Activated T-helper 2 cell treated with anti-CD3 and anti-CD28 coated beads, Interferon-gamma antibody, Interleukin-2, Interleukin-4, amounts not matched to agents 10 μg/mL and 5 μg/mL and 100 μg/mL, durations not matched to agents 14 hours and 24 hours and 36 hours (primary cell): ENCODE results near the gene CD244. TPM values are rescaled to one million over a fixed set of nuclear protein-coding genes. Genes with fewer than 3 reads are reported as not detected.

Source experiments
- DNase-seq: peaks from one replicate; pipeline ENCODE4 v3.0.0; 2021; ENCODE audit warnings: low spot score
- H3K27ac Mint-ChIP-seq: one replicate; pipeline ENCODE4 v1.8.0; 2021; ENCODE audit warnings: mixed read lengths
- H3K27me3 Mint-ChIP-seq: one replicate; pipeline ENCODE4 v1.8.0; 2021; ENCODE audit warnings: low read depth, mixed read lengths
- H3K36me3 Mint-ChIP-seq: one replicate; pipeline ENCODE4 v1.8.0; 2021; ENCODE audit warnings: low read depth, mixed read lengths
- H3K4me1 Mint-ChIP-seq: one replicate; pipeline ENCODE4 v1.8.0; 2021; ENCODE audit warnings: low read depth, mixed read lengths
- H3K4me3 Mint-ChIP-seq: one replicate; pipeline ENCODE4 v1.8.0; 2021; ENCODE audit warnings: low read depth, mild to moderate bottlenecking, moderate library complexity, mixed read lengths
- H3K9me3 Mint-ChIP-seq: one replicate; pipeline ENCODE4 v1.8.0; 2021; ENCODE audit warnings: mixed read lengths
- intact Hi-C: fragments of 100-400 bp; cut with micrococcal nuclease; formaldehyde crosslinking; loops from one replicate; pipeline ENCODE4 v1.15.1; 2023
- total RNA-seq: library from RNA; stranded (reverse); gene quantifications from 2 replicates; pipeline ENCODE4 v1.2.3, GENCODE V29; 2022

The CD244 gene
- total RNA-seq, 1 donor from 2014 or later = 0.32 TPM

GRCh38 chr1:160836561-160836960 is 26.1 kb downstream of the CD244 start:
- DNase-seq = no peak
- H3K27ac Mint-ChIP-seq = peak overlapping the region; percentile 78
- no peaks in the 10 kb centered on the region for H3K36me3 Mint-ChIP-seq
- intact Hi-C loops = loop anchor here (2.0 to 10.0 kb wide), 3 partner anchors 36 to 258 kb away; partner anchors contain the start of genes ITLN1 and KLHDC9
- H3K4me3 Mint-ChIP-seq = no peak overlapping the region
- H3K9me3 Mint-ChIP-seq = no peaks in the 10 kb centered on the region
- no peaks in the 10 kb centered on the region for H3K27me3 Mint-ChIP-seq
- H3K4me1 Mint-ChIP-seq = peaks cover 48% of the 10 kb centered on the region

DNA sequence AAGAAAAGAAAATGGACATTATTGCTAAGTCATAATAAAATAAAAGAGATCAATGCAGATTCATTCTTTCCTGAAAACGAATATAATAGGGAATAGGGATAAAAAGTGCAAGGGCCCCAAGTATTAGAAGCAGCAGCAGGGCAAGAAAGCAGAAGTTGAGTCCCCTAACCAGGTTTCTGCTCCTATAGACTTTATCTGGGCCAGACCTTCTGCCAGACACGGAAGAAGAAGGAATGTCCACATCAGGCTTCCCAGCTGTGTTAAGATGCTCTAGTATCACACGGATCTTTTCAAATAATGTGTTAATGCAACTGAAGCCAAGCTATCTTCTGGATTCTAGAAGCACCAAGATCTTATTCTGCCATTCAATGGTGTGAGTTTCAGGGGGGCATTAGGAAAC is 26.9 kb downstream of the CD244 start:
- Mint-ChIP-seq H3K4me1 (peaks cover 48% of the 10 kb centered on the region), H3K27ac (peak overlapping the region; percentile 78), H3K27me3 (no peaks in the 10 kb centered on the region), H3K4me3 (no peak overlapping the region), H3K36me3 (no peaks in the 10 kb centered on the region), H3K9me3 (no peaks in the 10 kb centered on the region)
- intact Hi-C loops = loop anchor here (1.0 to 10.0 kb wide), 5 partner anchors 35 to 259 kb away; partner anchors contain the start of genes ITLN1 and KLHDC9
- no peak for DNase-seq

- Mint-ChIP-seq H3K27me3 (no peaks in the 10 kb centered on the region), H3K36me3 (no peaks in the 10 kb centered on the region), H3K4me3 (no peak overlapping the region), H3K27ac (no peak overlapping the region), H3K9me3 (no peaks in the 10 kb centered on the region), H3K4me1 (peaks cover 46% of the 10 kb centered on the region)
- intact Hi-C loops = loop anchor here (1.0 to 10.0 kb wide), 3 partner anchors 42 to 260 kb away; partner anchors contain the start of gene KLHDC9
- DNase-seq = no peak
Measured at GRCh38 chr1:160834945-160835565, 27.6 kb downstream of the CD244 start.

GRCh38 chr1:160830321-160831153 is 32.1 kb downstream of the CD244 start:
- no peak overlapping the region for H3K27ac Mint-ChIP-seq
- no peaks in the 10 kb centered on the region for H3K27me3 Mint-ChIP-seq
- DNase-seq = peak; percentile 59
- intact Hi-C loops = loop anchor here (1.0 to 10.0 kb wide), 5 partner anchors 53 to 264 kb away; partner anchors contain the start of gene KLHDC9
- H3K9me3 Mint-ChIP-seq = no peaks in the 10 kb centered on the region
- H3K4me3 Mint-ChIP-seq = no peak overlapping the region
- H3K36me3 Mint-ChIP-seq = no peaks in the 10 kb centered on the region
- peaks cover 13% of the 10 kb centered on the region for H3K4me1 Mint-ChIP-seq

DNA sequence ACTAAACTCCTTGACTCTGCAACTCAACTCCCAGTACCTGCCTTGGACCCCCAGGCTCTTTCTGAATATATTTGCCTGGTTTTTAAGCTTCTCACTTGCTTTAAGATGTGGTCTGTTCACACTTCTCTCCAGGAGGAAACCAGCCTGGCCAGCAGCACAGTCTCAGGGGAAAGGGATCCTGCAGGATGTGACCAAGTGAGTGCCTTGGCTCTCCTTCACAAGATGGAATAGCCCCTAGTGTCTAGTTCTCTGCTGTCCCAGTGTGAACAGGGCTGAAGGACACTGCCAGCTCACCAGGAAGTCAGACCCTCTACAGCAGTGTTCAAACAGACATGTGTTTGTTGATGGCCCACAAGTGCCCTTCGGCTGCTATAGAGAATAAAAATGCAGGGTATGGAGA is 32.9 kb downstream of the CD244 start:
- intact Hi-C loops = loop anchor here (1.0 to 10.0 kb wide), 5 partner anchors 52 to 265 kb away; partner anchors contain the start of gene KLHDC9
- DNase-seq = no peak
- Mint-ChIP-seq H3K27me3 (no peaks in the 10 kb centered on the region), H3K27ac (no peak overlapping the region), H3K36me3 (no peaks in the 10 kb centered on the region), H3K4me3 (no peak overlapping the region), H3K9me3 (no peaks in the 10 kb centered on the region), H3K4me1 (peaks cover 8% of the 10 kb centered on the region)

- Mint-ChIP-seq H3K27ac (no peak overlapping the region), H3K27me3 (no peaks in the 10 kb centered on the region)
- DNase-seq = no peak
Measured at GRCh38 chr1:160827418-160827817, 35.3 kb downstream of the CD244 start.

DNA sequence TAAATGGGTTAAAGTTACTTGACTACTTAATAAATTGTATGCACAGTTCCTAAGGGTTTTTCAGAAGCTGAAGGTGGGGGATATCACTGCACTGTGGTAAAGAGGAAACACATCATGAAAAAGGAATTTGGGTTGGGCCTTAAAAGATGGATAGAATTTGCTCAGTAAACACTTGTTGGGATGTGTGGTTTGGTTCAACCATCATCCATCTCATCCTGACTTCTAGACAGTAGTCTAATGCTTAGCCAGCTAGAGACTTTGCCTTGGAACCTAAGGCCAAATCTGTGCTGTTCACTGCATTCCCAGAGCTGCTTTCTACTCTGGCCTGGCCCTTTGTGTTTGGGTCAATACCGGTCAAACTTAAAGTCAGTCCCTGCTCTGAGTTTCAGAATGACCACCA is 36.1 kb downstream of the CD244 start:
- Mint-ChIP-seq H3K36me3 (no peaks in the 10 kb centered on the region), H3K27me3 (no peaks in the 10 kb centered on the region), H3K4me3 (no peak overlapping the region), H3K4me1 (peaks cover 2% of the 10 kb centered on the region), H3K9me3 (no peaks in the 10 kb centered on the region), H3K27ac (no peak overlapping the region)
- intact Hi-C loops = no loop called here
- no peak for DNase-seq

More at GRCh38 chr1:160827418-160827817, 35.3 kb downstream of the CD244 start:
- H3K36me3 Mint-ChIP-seq = no peaks in the 10 kb centered on the region
- peaks cover 2% of the 10 kb centered on the region for H3K4me1 Mint-ChIP-seq
- H3K9me3 Mint-ChIP-seq = no peaks in the 10 kb centered on the region
- no peak overlapping the region for H3K4me3 Mint-ChIP-seq
- intact Hi-C loops = no loop called here

GRCh38 chr1:160823296-160823695 is 39.4 kb downstream of the CD244 start:
- DNase-seq = no peak
- no peak overlapping the region for H3K4me3 Mint-ChIP-seq
- no peak overlapping the region for H3K27ac Mint-ChIP-seq
- peaks cover 1% of the 10 kb centered on the region for H3K27me3 Mint-ChIP-seq
- no peaks in the 10 kb centered on the region for H3K9me3 Mint-ChIP-seq
- intact Hi-C loops = no loop called here
- no peaks in the 10 kb centered on the region for H3K4me1 Mint-ChIP-seq
- peaks cover 3% of the 10 kb centered on the region for H3K36me3 Mint-ChIP-seq

GRCh38 chr1:160821627-160822026 is 41.1 kb downstream of the CD244 start:
- Mint-ChIP-seq H3K36me3 (peaks cover 6% of the 10 kb centered on the region), H3K27ac (no peak overlapping the region), H3K9me3 (no peaks in the 10 kb centered on the region), H3K27me3 (peaks cover 1% of the 10 kb centered on the region), H3K4me1 (no peaks in the 10 kb centered on the region), H3K4me3 (no peak overlapping the region)
- intact Hi-C loops = no loop called here
- DNase-seq = no peak

GRCh38 chr1:160819186-160819585 is 43.5 kb downstream of the CD244 start:
- intact Hi-C loops = no loop called here
- Mint-ChIP-seq H3K27ac (no peak overlapping the region), H3K4me1 (no peaks in the 10 kb centered on the region), H3K27me3 (peaks cover 1% of the 10 kb centered on the region), H3K9me3 (no peaks in the 10 kb centered on the region), H3K36me3 (peaks cover 6% of the 10 kb centered on the region), H3K4me3 (no peak overlapping the region)
- no peak for DNase-seq

- Mint-ChIP-seq H3K4me1 (no peaks in the 10 kb centered on the region), H3K36me3 (peaks cover 10% of the 10 kb centered on the region), H3K27me3 (peaks cover 1% of the 10 kb centered on the region), H3K4me3 (no peak overlapping the region), H3K9me3 (no peaks in the 10 kb centered on the region), H3K27ac (no peak overlapping the region)
- intact Hi-C loops = no loop called here
- DNase-seq = no peak
Measured at GRCh38 chr1:160818207-160818937, 44.3 kb downstream of the CD244 start.

- DNase-seq = no peak
- no peak overlapping the region for H3K27ac Mint-ChIP-seq
- intact Hi-C loops = no loop called here
Measured at GRCh38 chr1:160814856-160815255, 47.8 kb downstream of the CD244 start.

More at GRCh38 chr1:160814856-160815255, 47.8 kb downstream of the CD244 start:
- H3K27me3 Mint-ChIP-seq = peaks cover under 1% of the 10 kb centered on the region
- H3K36me3 Mint-ChIP-seq = peaks cover 29% of the 10 kb centered on the region
- H3K4me1 Mint-ChIP-seq = peaks cover 4% of the 10 kb centered on the region
- no peak overlapping the region for H3K4me3 Mint-ChIP-seq
- no peaks in the 10 kb centered on the region for H3K9me3 Mint-ChIP-seq
